MM.1S (cell line): Measurements from ENCODE around the gene TCF7L2.
A peak's percentile ranks its signal among the peaks of the same experiment; 100 is the strongest.

Experiments used
- DNase-seq: peaks from one replicate; pipeline ENCODE4 v3.0.0-alpha.2; 2015
- H2AFZ ChIP-seq: fragments of 300-600 bp; sonication (generic); 2 replicates; pipeline ENCODE4 v1.6.0; 2016; ENCODE audit warnings: antibody characterized with exemption, low read length
- H3F3A ChIP-seq: fragments of 300-600 bp; sonication (generic); 2 replicates; pipeline ENCODE4 v1.6.1; 2016; ENCODE audit warnings: mild to moderate bottlenecking, antibody characterized with exemption, low read length, moderate library complexity, mixed read lengths; ENCODE audit not compliant: insufficient read depth
- H3K27ac ChIP-seq: fragments of 300-600 bp; sonication (generic); 2 replicates; pipeline ENCODE4 v1.5.1; 2016; ENCODE audit warnings: mild to moderate bottlenecking, low read length
- H3K27me3 ChIP-seq: fragments of 300-600 bp; sonication (generic); replicated peaks from 2 replicates; pipeline ENCODE4 v1.6.0; 2016; ENCODE audit warnings: low read length; ENCODE audit not compliant: insufficient read depth
- H3K36me3 ChIP-seq: fragments of 300-600 bp; sonication (generic); replicated peaks from 2 replicates; pipeline ENCODE4 v1.6.1; 2016; ENCODE audit warnings: mild to moderate bottlenecking, low read length, mixed read lengths; ENCODE audit not compliant: insufficient read depth
- H3K4me1 ChIP-seq: fragments of 300-600 bp; sonication (generic); 2 replicates; pipeline ENCODE4 v1.6.1; 2016; ENCODE audit warnings: low read length, mixed read lengths
- H3K4me2 ChIP-seq: fragments of 300-600 bp; sonication (generic); 2 replicates; pipeline ENCODE4 v1.6.0; 2016; ENCODE audit warnings: low read depth, low read length
- H3K4me3 ChIP-seq: fragments of 300-600 bp; sonication (generic); 2 replicates; pipeline ENCODE4 v1.5.1; 2016; ENCODE audit warnings: low read length, mixed read lengths
- H3K79me2 ChIP-seq: fragments of 300-600 bp; sonication (generic); 2 replicates; pipeline ENCODE4 v1.6.1; 2016; ENCODE audit warnings: mixed run types, low read length, mixed read lengths
- H3K9ac ChIP-seq: fragments of 300-600 bp; sonication (generic); 2 replicates; pipeline ENCODE4 v1.6.1; 2016; ENCODE audit warnings: low read length, mixed read lengths
- H3K9me2 ChIP-seq: fragments of 300-600 bp; sonication (generic); replicated peaks from 2 replicates; pipeline ENCODE4 v1.6.1; 2016; ENCODE audit warnings: mild to moderate bottlenecking, low read length, mixed read lengths; ENCODE audit not compliant: insufficient read depth
- H3K9me3 ChIP-seq: fragments of 300-600 bp; sonication (generic); replicated peaks from 2 replicates; pipeline ENCODE4 v1.6.1; 2016; ENCODE audit warnings: mild to moderate bottlenecking, low read length, mixed read lengths; ENCODE audit not compliant: insufficient read depth
- H4K20me1 ChIP-seq: fragments of 300-600 bp; sonication (generic); 2 replicates; pipeline ENCODE4 v1.6.1; 2016; ENCODE audit warnings: mild to moderate bottlenecking, low read length, moderate library complexity, mixed read lengths; ENCODE audit not compliant: insufficient read depth
- CTCF ChIP-seq: fragments of 300-600 bp; sonication (generic); IDR thresholded peaks from 2 replicates; pipeline ENCODE4 v1.5.1; 2016; ENCODE audit warnings: antibody characterized with exemption, low read length, mixed read lengths
- EZH2 ChIP-seq: fragments of 300-600 bp; sonication (generic); optimal IDR thresholded peaks from 2 replicates; pipeline ENCODE3; 2017; ENCODE audit warnings: low read depth, mild to moderate bottlenecking, antibody characterized with exemption, low read length, mixed read lengths
- EZH2phosphoT487 ChIP-seq: fragments of 300-600 bp; sonication (generic); IDR thresholded peaks from 2 replicates; pipeline ENCODE4 v1.6.1; 2018; ENCODE audit warnings: antibody characterized with exemption, low read length

Gene TCF7L2

GRCh38 chr10:113169111-113169510 is 219.1 kb downstream of the TCF7L2 start:
- H3K9me2 ChIP-seq = no peaks in the 10 kb centered on the region
- H3K27ac ChIP-seq = no peak overlapping the region
- no peaks in the 10 kb centered on the region for H3K79me2 ChIP-seq
- H4K20me1 ChIP-seq = no peaks in the 10 kb centered on the region
- no peak overlapping the region for H3K4me2 ChIP-seq
- no peaks in the 10 kb centered on the region for H3K36me3 ChIP-seq
- H3K9ac ChIP-seq = no peak overlapping the region
- H3K4me3 ChIP-seq = no peak overlapping the region
- H3K9me3 ChIP-seq = no peaks in the 10 kb centered on the region; the same call in 1 of the 2 replicates
- H2AFZ ChIP-seq = no peak overlapping the region
- no peak for DNase-seq
- peaks cover 40% of the 10 kb centered on the region for H3K27me3 ChIP-seq
- H3F3A ChIP-seq = no peaks in the 10 kb centered on the region
- TF ChIP-seq EZH2phosphoT487 = no peak
- TF ChIP-seq CTCF = no peak
- TF ChIP-seq EZH2 = no peak
- H3K4me1 ChIP-seq = peaks cover 3% of the 10 kb centered on the region; the same call in 1 of the 2 replicates

- Histone ChIP-seq H3K9ac (no peak overlapping the region), H3K36me3 (no peaks in the 10 kb centered on the region), H3K27ac (no peak overlapping the region), H3K27me3 (peaks cover 40% of the 10 kb centered on the region), H3K9me2 (no peaks in the 10 kb centered on the region), H3K4me3 (no peak overlapping the region), H3F3A (no peaks in the 10 kb centered on the region), H3K4me2 (no peak overlapping the region), H3K79me2 (no peaks in the 10 kb centered on the region), H3K9me3 (no peaks in the 10 kb centered on the region; the same call in 1 of the 2 replicates), H2AFZ (no peak overlapping the region), H4K20me1 (no peaks in the 10 kb centered on the region), H3K4me1 (peaks cover 3% of the 10 kb centered on the region; the same call in 1 of the 2 replicates)
- peak; percentile 58 for DNase-seq
- TF ChIP-seq EZH2phosphoT487 (no peak), CTCF (no peak), EZH2 (no peak)
These were observed 219.9 kb downstream of the TCF7L2 start for GRCh38 chr10:113169853-113170460.

GRCh38 chr10:113171662-113172061 is 221.6 kb downstream of the TCF7L2 start:
- no peak for DNase-seq
- peaks cover 3% of the 10 kb centered on the region; the same call in 1 of the 2 replicates for H3K4me1 ChIP-seq
- H3F3A ChIP-seq = no peaks in the 10 kb centered on the region
- no peak overlapping the region for H3K9ac ChIP-seq
- H3K27me3 ChIP-seq = peaks cover 31% of the 10 kb centered on the region
- H3K9me2 ChIP-seq = no peaks in the 10 kb centered on the region
- no peaks in the 10 kb centered on the region for H4K20me1 ChIP-seq
- no peak overlapping the region for H3K27ac ChIP-seq
- H3K36me3 ChIP-seq = no peaks in the 10 kb centered on the region
- H3K9me3 ChIP-seq = no peaks in the 10 kb centered on the region
- TF ChIP-seq EZH2 (no peak), CTCF (no peak), EZH2phosphoT487 (no peak)
- H3K4me2 ChIP-seq = no peak overlapping the region
- H3K4me3 ChIP-seq = no peak overlapping the region
- no peak overlapping the region for H2AFZ ChIP-seq
- no peaks in the 10 kb centered on the region for H3K79me2 ChIP-seq
